H1 (cell line): ENCODE results near the gene PSAP. TPM values are rescaled to one million over a fixed set of nuclear protein-coding genes. Genes with fewer than 3 reads are reported as not detected.

Source experiments
- CTCF ChIA-PET: fragments of 300-600 bp; sonication (Branson Sonifier 250); formaldehyde crosslinking; loops from one replicate; lab custom pipeline; 2021; ENCODE audit not compliant: partially characterized antibody; lab: Charles Lee
- POLR2A ChIA-PET: fragments of 300-600 bp; sonication (Branson Sonifier 250); formaldehyde crosslinking; loops from one replicate; lab custom pipeline; 2021; ENCODE audit warnings: inconsistent platforms; ENCODE audit not compliant: partially characterized antibody; lab: Charles Lee
- DNase-seq, 2 experiments: peaks; one replicate each; pipeline versions ENCODE4 v3.0.0 to v3.0.0-alpha.2; 2010 to 2022; ENCODE audit warnings: low spot score in 2 of 2, low read depth in 1 of 2, mixed read lengths in 1 of 2
- FAIRE-seq: peaks from 2 replicates; lab custom pipeline; 2011; peaks lifted over from hg19 to GRCh38; lab: Jason Lieb, UNC
- H2AFZ ChIP-seq: 2 replicates; pipeline ENCODE4 v1.8.1; 2012; ENCODE audit warnings: low read length, inconsistent platforms
- H2AK5ac ChIP-seq: 2 replicates; pipeline ENCODE4 v1.6.1; 2013; ENCODE audit warnings: low read depth, low read length
- H2BK120ac ChIP-seq: replicated peaks from 2 replicates; pipeline ENCODE3; 2013; ENCODE audit warnings: low read depth, low read length, inconsistent platforms
- H2BK12ac ChIP-seq: 2 replicates; pipeline ENCODE4 v1.6.1; 2013; ENCODE audit warnings: low read depth, low read length
- H2BK15ac ChIP-seq: 2 replicates; pipeline ENCODE4 v1.6.1; 2013; ENCODE audit warnings: low read length
- H2BK20ac ChIP-seq: 2 replicates; pipeline ENCODE4 v1.6.1; 2013; ENCODE audit warnings: low read length
- H2BK5ac ChIP-seq: 2 replicates; pipeline ENCODE4 v1.6.1; 2013; ENCODE audit warnings: low read depth, low read length
- H3K14ac ChIP-seq: 2 replicates; pipeline ENCODE4 v1.6.1; 2013; ENCODE audit warnings: inconsistent platforms; ENCODE audit not compliant: insufficient read length
- H3K18ac ChIP-seq: 2 replicates; pipeline ENCODE4 v1.6.1; 2013; ENCODE audit warnings: low read length; ENCODE audit errors: extremely low read depth
- H3K23ac ChIP-seq: 2 replicates; pipeline ENCODE4 v1.6.1; 2013; ENCODE audit warnings: inconsistent platforms; ENCODE audit not compliant: insufficient read length
- H3K23me2 ChIP-seq: 2 replicates; pipeline ENCODE4 v1.6.1; 2013; ENCODE audit warnings: low read depth, low read length
- H3K27ac ChIP-seq: 2 replicates; pipeline ENCODE4 v1.6.1; 2011; ENCODE audit warnings: low read depth, low read length, inconsistent platforms
- H3K27me3 ChIP-seq, 4 experiments: replicated peaks in 1 of 4; 1 replicate in 1 of 4; 2 replicates in 3 of 4; pipeline versions ENCODE4 v1.6.1 to v1.8.1; 2011 to 2013; ENCODE audit warnings: low read length in 3 of 4, mild to moderate bottlenecking in 3 of 4, inconsistent platforms in 2 of 4, mixed read lengths in 2 of 4, moderate library complexity in 1 of 4; ENCODE audit not compliant: control insufficient read depth in 3 of 4, insufficient read depth in 3 of 4; ENCODE audit errors: extremely low read depth in 1 of 4
- H3K36me3 ChIP-seq, 4 experiments: 2 replicates each; pipeline versions ENCODE4 v1.6.1 to v1.8.1; 2011 to 2013; ENCODE audit warnings: mild to moderate bottlenecking in 4 of 4, low read length in 3 of 4, moderate library complexity in 2 of 4, control low read depth in 1 of 4, inconsistent platforms in 1 of 4; ENCODE audit not compliant: insufficient read depth in 4 of 4, control insufficient read depth in 2 of 4
- H3K4ac ChIP-seq: replicated peaks from 2 replicates; pipeline ENCODE3; 2013; ENCODE audit warnings: low read length, low read depth, mixed read lengths, inconsistent platforms; ENCODE audit not compliant: insufficient read length
- H3K4me1 ChIP-seq, 4 experiments: replicated peaks in 1 of 4; 1 replicate in 1 of 4; 2 replicates in 3 of 4; pipeline versions ENCODE4 v1.6.1 to v1.8.1; 2011 to 2013; ENCODE audit warnings: low read length in 3 of 4, inconsistent platforms in 2 of 4, mixed read lengths in 1 of 4; ENCODE audit not compliant: insufficient read depth in 4 of 4, control insufficient read depth in 3 of 4
- H3K4me2 ChIP-seq, 2 experiments: 2 replicates each; pipeline versions ENCODE4 v1.6.1 to v1.8.1; 2011 to 2013; ENCODE audit warnings: low read depth in 2 of 2, low read length in 2 of 2, control low read depth in 1 of 2, inconsistent platforms in 1 of 2, mild to moderate bottlenecking in 1 of 2; ENCODE audit not compliant: insufficient read depth in 1 of 2
- H3K4me3 ChIP-seq, 4 experiments: fragments of 200-600, 300-600 bp in 1 of 4; sonication (generic), shearing (Covaris generic), sonication (Bioruptor Twin) in 1 of 4; 2 replicates each; pipeline versions ENCODE4 v1.5.1 to v1.8.1; 2011 to 2016; ENCODE audit warnings: low read length in 4 of 4, low read depth in 3 of 4, control low read depth in 2 of 4, inconsistent platforms in 2 of 4, mild to moderate bottlenecking in 2 of 4, mixed read lengths in 1 of 4, moderate library complexity in 1 of 4; ENCODE audit not compliant: insufficient read depth in 2 of 4; ENCODE audit errors: extremely low read depth in 1 of 4
- H3K56ac ChIP-seq: replicated peaks from 2 replicates; pipeline ENCODE3; 2013; ENCODE audit warnings: low read depth, mild to moderate bottlenecking, mixed read lengths, low read length, inconsistent platforms; ENCODE audit not compliant: insufficient read length
- H3K79me1 ChIP-seq: 2 replicates; pipeline ENCODE4 v1.6.1; 2013; ENCODE audit warnings: low read depth, low read length, control low read depth
- H3K79me2 ChIP-seq, 2 experiments: 2 replicates each; pipeline versions ENCODE4 v1.6.1 to v1.8.1; 2012 to 2013; ENCODE audit warnings: low read length in 2 of 2, mild to moderate bottlenecking in 2 of 2, inconsistent platforms in 1 of 2; ENCODE audit not compliant: insufficient read depth in 2 of 2, control insufficient read depth in 1 of 2
- H3K9ac ChIP-seq, 4 experiments: replicated peaks in 1 of 4; 1 replicate in 1 of 4; 2 replicates in 3 of 4; pipeline versions ENCODE4 v1.6.1 to v1.8.1; 2011 to 2013; ENCODE audit warnings: low read depth in 3 of 4, low read length in 3 of 4, control low read depth in 2 of 4, mild to moderate bottlenecking in 2 of 4, moderate library complexity in 2 of 4, inconsistent platforms in 1 of 4; ENCODE audit errors: extremely low read depth in 1 of 4
- H3K9me3 ChIP-seq, 2 experiments: 2 replicates each; pipeline versions ENCODE4 v1.6.1 to v1.8.1; 2012 to 2013; ENCODE audit warnings: mild to moderate bottlenecking in 2 of 2, moderate library complexity in 2 of 2, control low read depth in 1 of 2, inconsistent platforms in 1 of 2, low read depth in 1 of 2, low read length in 1 of 2, mixed read lengths in 1 of 2; ENCODE audit not compliant: insufficient read depth in 2 of 2
- H4K20me1 ChIP-seq, 2 experiments: replicated peaks in 1 of 2; 2 replicates each; pipeline versions ENCODE3 to v1.8.1; 2011 to 2013; ENCODE audit warnings: inconsistent platforms in 2 of 2, low read length in 2 of 2, mild to moderate bottlenecking in 1 of 2; ENCODE audit not compliant: insufficient read depth in 2 of 2, control insufficient read depth in 1 of 2
- H4K5ac ChIP-seq: 2 replicates; pipeline ENCODE4 v1.6.1; 2013; ENCODE audit warnings: low read length, low read depth, mixed read lengths, inconsistent platforms; ENCODE audit not compliant: insufficient read length
- H4K8ac ChIP-seq: 2 replicates; pipeline ENCODE4 v1.8.0; 2013; ENCODE audit warnings: mild to moderate bottlenecking, moderate library complexity, low read length, inconsistent platforms; ENCODE audit not compliant: insufficient read depth; ENCODE audit errors: extremely low read depth
- H4K91ac ChIP-seq: replicated peaks from 2 replicates; pipeline ENCODE3; 2013; ENCODE audit warnings: low read length, mixed read lengths, inconsistent platforms; ENCODE audit not compliant: insufficient read length
- BRCA1 ChIP-seq: IDR thresholded peaks from 2 replicates; pipeline ENCODE4 v1.6.1; 2012; ENCODE audit warnings: low read depth, low read length, improper control_type of control experiment
- CHD1 ChIP-seq: IDR thresholded peaks from 2 replicates; pipeline ENCODE4 v1.6.1; 2012; ENCODE audit warnings: low read depth, low read length, improper control_type of control experiment
- PHF8 ChIP-seq: fragments of 200-600 bp; sonication (generic); conservative IDR thresholded peaks from 2 replicates; pipeline ENCODE4 v1.7.1; 2012; ENCODE audit warnings: low read depth, mild to moderate bottlenecking, inconsistent platforms, low read length, moderate library complexity
- POLR2AphosphoS5 ChIP-seq: IDR thresholded peaks from 2 replicates; pipeline ENCODE4 v1.6.1; 2011; ENCODE audit warnings: low read depth, low read length
- POU5F1 ChIP-seq: IDR thresholded peaks from 2 replicates; pipeline ENCODE4 v1.6.1; 2011; ENCODE audit warnings: low read depth, mild to moderate bottlenecking, low read length, moderate library complexity
- TAF1 ChIP-seq: IDR thresholded peaks from 2 replicates; pipeline ENCODE4 v1.6.1; 2011; ENCODE audit warnings: mild to moderate bottlenecking, low read depth, low read length
- WGBS, 2 experiments: shearing (Covaris generic) in 1 of 2; methylation state at CpG; one replicate each; pipeline versions ENCODE4 v1.1.6 to v1.1.7; 2013 to 2015; ENCODE audit warnings: low lambda C conversion rate in 2 of 2, mixed read lengths in 2 of 2, inconsistent platforms in 1 of 2, low coverage in 1 of 2, missing lambda C conversion rate in 1 of 2; ENCODE audit not compliant: insufficient replicate concordance in 2 of 2, insufficient coverage in 1 of 2, insufficient read length in 1 of 2; ENCODE audit errors: extremely low coverage in 1 of 2, missing lambda C conversion rate in 1 of 2; 5-methylcytosine and 5-hydroxymethylcytosine counted together
- polyA plus RNA-seq, 7 experiments: library from polyadenylated mRNA; depleted of rRNA in 3 of 7; stranded (reverse) in 5 of 7; unstranded in 2 of 7; fragments of >200 nt in 5 of 7; fragments of 200-250 nt in 2 of 7; gene quantifications; 1 replicate in 5 of 7; 2 replicates in 1 of 7; 4 replicates in 1 of 7; pipeline versions ENCODE4 v1.2.1 to v1.2.3, GENCODE V29; 2011 to 2013; ENCODE audit warnings: missing spikeins in 2 of 7, mixed read lengths in 2 of 7
- total RNA-seq: library from RNA; stranded (reverse); fragmentation: NEBNext Ultra II Directional; extraction: Animal tissue kit (Norgen Biotek cat#: 25700); gene quantifications from 2 replicates; pipeline ENCODE4 v1.2.1, GENCODE V29; 2021

The PSAP gene
- total and polyA plus RNA-seq, 2 of the 8 experiments (the other 6 are each of a cell fraction or from before 2014, with no cell fraction given), result 386 to 504 TPM

DNA sequence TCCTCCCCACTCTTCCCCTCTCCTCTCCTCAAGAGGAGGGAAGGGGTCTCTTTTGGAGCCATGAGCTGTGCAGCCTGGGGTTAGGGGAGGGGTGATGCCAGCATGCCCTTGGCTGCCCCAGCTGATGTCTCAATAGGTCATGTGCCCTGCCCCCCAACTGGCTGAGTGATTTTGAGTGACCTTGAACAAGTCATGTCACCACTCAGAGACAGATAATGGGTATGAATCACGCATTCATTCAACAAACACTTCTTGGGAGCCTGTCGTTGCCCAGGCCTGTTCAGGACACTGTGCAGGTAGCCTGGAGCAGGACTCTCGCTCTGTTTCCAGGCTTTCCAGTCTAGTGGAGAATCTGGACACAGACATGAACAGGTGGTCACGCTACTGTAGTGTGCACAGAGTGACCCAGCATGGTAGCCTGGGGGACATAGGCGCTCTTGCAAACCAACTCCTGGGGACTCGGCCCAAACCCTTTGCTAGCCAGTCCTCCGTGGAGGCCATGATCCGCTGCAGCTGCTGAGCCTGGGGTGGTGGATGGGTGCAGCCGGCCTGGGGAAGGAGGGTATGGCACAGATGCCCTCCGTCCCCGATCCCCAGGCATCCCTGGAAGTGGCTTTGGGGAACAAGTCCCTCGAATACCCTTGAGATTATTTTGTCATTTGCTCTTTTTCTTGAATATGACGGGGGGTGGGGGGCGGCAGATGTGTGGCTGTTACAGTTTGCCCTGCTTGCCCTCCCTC is 49.6 kb upstream of the PSAP start:
- H2AFZ ChIP-seq, result no peak overlapping the region
- H2BK5ac ChIP-seq, result no peak overlapping the region
- DNase-seq, result no peak
- ChIA-PET CTCF (interaction anchor here (0.6 to 1.6 kb wide), 6 partner anchors 16 to 437 kb away, joined by 3 to 6 read pairs (median 4); no protein-coding TSS in a partner anchor), POLR2A (no interaction called here)
- no peak overlapping the region for H4K8ac ChIP-seq
- H2BK120ac ChIP-seq, result no peak overlapping the region
- no peak overlapping the region for H3K4me3 ChIP-seq
- no peaks in the 10 kb centered on the region for H3K23me2 ChIP-seq
- H3K79me2 ChIP-seq, result no peaks in the 10 kb centered on the region
- no peak overlapping the region for H4K5ac ChIP-seq
- no peak overlapping the region for H3K18ac ChIP-seq
- WGBS, 2 experiments, result 95% methylated on average over 9 of the region's 14 CpGs; no CpG with 5 or more reads in 1 of the 2 experiments
- no peak overlapping the region for H3K4ac ChIP-seq
- H3K14ac ChIP-seq, result no peak overlapping the region
- H3K4me2 ChIP-seq, result no peak overlapping the region
- H2AK5ac ChIP-seq, result no peak overlapping the region
- FAIRE-seq, result no peak
- H3K9me3 ChIP-seq, result no peaks in the 10 kb centered on the region
- no peak overlapping the region for H4K91ac ChIP-seq
- no peaks in the 10 kb centered on the region for H3K27me3 ChIP-seq
- no peak overlapping the region for H2BK15ac ChIP-seq
- H3K56ac ChIP-seq, result no peak overlapping the region
- no peaks in the 10 kb centered on the region for H3K36me3 ChIP-seq
- H2BK12ac ChIP-seq, result no peak overlapping the region
- no peaks in the 10 kb centered on the region for H3K79me1 ChIP-seq
- no peaks in the 10 kb centered on the region for H3K4me1 ChIP-seq
- no peaks in the 10 kb centered on the region for H4K20me1 ChIP-seq
- H3K9ac ChIP-seq, result no peak overlapping the region
- TF ChIP-seq PHF8 (no peak), BRCA1 (no peak), TAF1 (no peak), POLR2AphosphoS5 (no peak), CHD1 (no peak), POU5F1 (no peak)
- H2BK20ac ChIP-seq, result no peak overlapping the region
- no peak overlapping the region for H3K23ac ChIP-seq
- H3K27ac ChIP-seq, result no peak overlapping the region
